Suprapubic skin (tissue), 4 donors: ENCODE measurements around the gene EIPR1.

Experiments used
- POLR2A ChIP-seq, 2 donors: fragments of 450-650 bp; IDR thresholded peaks; one replicate each; pipeline ENCODE4 v1.6.1; 2017; ENCODE audit warnings: antibody characterized with exemption in 2 of 2, mild to moderate bottlenecking in 2 of 2, moderate library complexity in 2 of 2
- POLR2AphosphoS5 ChIP-seq, 3 donors: sonication (generic); formaldehyde crosslinking; IDR thresholded peaks; one replicate each; pipeline ENCODE4 v1.6.1; 2017; ENCODE audit warnings: antibody characterized with exemption in 3 of 3
- TF ChIP-seq, protein P1 (sequence below), 2 donors: fragments of 200-600 bp in 1 of 2; fragments of 450-650 bp in 1 of 2; sonication (generic) in 1 of 2; IDR thresholded peaks; one replicate each; pipeline ENCODE4 v1.5.1; 2016 to 2019; ENCODE audit warnings: antibody characterized with exemption in 2 of 2, mild to moderate bottlenecking in 1 of 2, moderate library complexity in 1 of 2

DNA sequence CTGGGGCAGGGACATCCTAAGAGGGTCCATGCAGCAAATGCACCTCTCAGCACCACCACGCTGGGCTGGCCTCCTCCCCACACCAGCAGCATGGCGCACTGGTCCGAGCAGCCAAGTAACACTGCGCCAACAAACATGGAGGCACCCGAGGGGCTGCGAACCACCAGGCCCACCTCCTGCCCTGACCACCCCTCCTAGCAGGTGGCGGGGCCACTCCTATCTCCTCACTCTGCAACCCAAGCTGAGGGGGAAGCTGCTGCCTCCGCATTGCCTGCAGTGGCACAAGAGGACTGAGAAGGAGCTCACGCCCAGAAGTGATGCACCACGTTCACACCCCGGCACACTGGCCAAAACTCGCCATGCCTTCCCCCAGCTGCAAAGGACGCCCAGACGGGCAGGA, 94.4 kb downstream of the EIPR1 start:
- TF ChIP-seq POLR2A (IDR thresholded peaks at IDR 0.05) (no peak), POLR2AphosphoS5 (IDR thresholded peaks at IDR 0.05) (no peak)
- TF ChIP-seq, protein P1, sequence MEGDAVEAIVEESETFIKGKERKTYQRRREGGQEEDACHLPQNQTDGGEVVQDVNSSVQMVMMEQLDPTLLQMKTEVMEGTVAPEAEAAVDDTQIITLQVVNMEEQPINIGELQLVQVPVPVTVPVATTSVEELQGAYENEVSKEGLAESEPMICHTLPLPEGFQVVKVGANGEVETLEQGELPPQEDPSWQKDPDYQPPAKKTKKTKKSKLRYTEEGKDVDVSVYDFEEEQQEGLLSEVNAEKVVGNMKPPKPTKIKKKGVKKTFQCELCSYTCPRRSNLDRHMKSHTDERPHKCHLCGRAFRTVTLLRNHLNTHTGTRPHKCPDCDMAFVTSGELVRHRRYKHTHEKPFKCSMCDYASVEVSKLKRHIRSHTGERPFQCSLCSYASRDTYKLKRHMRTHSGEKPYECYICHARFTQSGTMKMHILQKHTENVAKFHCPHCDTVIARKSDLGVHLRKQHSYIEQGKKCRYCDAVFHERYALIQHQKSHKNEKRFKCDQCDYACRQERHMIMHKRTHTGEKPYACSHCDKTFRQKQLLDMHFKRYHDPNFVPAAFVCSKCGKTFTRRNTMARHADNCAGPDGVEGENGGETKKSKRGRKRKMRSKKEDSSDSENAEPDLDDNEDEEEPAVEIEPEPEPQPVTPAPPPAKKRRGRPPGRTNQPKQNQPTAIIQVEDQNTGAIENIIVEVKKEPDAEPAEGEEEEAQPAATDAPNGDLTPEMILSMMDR (IDR thresholded peaks at IDR 0.05): no peak
